Neuron (in vitro differentiated cells): ENCODE data around the gene TADA2B.

Experiments used
- H2AFZ ChIP-seq: one replicate; pipeline ENCODE4 v1.6.1; 2013; ENCODE audit warnings: low read depth, mild to moderate bottlenecking, inconsistent platforms, low read length, moderate library complexity
- H3K27me3 ChIP-seq: one replicate; pipeline ENCODE4 v1.6.1; 2013; ENCODE audit warnings: low read length; ENCODE audit not compliant: insufficient read depth
- H3K36me3 ChIP-seq: one replicate; pipeline ENCODE4 v1.6.1; 2013; ENCODE audit warnings: low read length; ENCODE audit not compliant: insufficient read depth
- H3K4me1 ChIP-seq: one replicate; pipeline ENCODE4 v1.6.1; 2013; ENCODE audit warnings: low read length; ENCODE audit not compliant: insufficient read depth
- H3K4me3 ChIP-seq: 2 replicates; pipeline ENCODE4 v1.5.1; 2013; ENCODE audit warnings: mild to moderate bottlenecking, low read length, moderate library complexity
- H3K9me3 ChIP-seq: one replicate; pipeline ENCODE4 v1.6.1; 2013; ENCODE audit warnings: low read length

Gene TADA2B

DNA sequence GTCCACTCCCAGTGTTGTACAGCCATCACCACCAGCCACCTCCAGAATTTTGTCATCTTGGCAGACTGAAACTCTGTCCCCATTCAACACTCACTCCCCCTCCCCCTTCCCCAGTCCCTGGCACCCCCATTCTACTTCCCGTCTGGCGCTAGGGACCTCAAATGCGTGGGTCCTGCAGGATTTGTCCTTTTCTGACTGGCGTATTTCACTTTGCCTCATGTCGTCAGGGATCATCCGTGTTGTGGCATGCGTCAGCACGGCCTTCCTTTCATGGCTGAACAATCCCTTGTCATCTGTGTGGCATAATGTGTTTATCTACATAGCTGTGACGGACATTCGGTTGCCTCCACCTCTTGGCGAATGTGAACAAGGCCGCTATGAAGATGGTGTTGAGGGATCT, 5.5 kb downstream of the TADA2B start:
- no peaks in the 10 kb centered on the region for H3K27me3 ChIP-seq
- H3K36me3 ChIP-seq: peaks cover 12% of the 10 kb centered on the region
- H3K4me3 ChIP-seq: no peak overlapping the region
- peaks cover 7% of the 10 kb centered on the region for H3K9me3 ChIP-seq
- H2AFZ ChIP-seq: no peak overlapping the region
- H3K4me1 ChIP-seq: peaks cover 22% of the 10 kb centered on the region

DNA sequence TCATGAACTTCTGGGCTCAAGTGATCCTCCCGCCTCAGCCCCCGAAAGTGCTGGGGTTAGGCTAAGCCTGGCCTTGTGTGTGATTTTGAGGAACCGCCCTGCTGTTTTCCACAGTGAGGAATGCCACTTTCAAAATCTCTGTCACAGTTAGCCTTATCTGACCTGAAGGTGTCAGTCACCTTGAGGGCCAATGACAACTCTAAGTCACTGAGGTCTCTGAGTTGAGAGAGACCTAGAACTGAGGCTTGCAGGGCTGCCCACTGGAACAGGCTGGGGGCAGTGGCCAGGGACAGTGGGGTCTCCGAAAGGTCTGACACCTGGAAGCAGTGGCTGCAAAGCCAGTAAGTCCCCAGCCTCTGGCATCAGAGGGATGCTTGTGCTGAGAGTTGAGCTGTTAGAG, 6.1 kb downstream of the TADA2B start:
- Histone ChIP-seq H3K4me1 (peaks cover 17% of the 10 kb centered on the region), H2AFZ (no peak overlapping the region), H3K9me3 (peaks cover 12% of the 10 kb centered on the region), H3K36me3 (peaks cover 19% of the 10 kb centered on the region), H3K4me3 (no peak overlapping the region), H3K27me3 (no peaks in the 10 kb centered on the region)

DNA sequence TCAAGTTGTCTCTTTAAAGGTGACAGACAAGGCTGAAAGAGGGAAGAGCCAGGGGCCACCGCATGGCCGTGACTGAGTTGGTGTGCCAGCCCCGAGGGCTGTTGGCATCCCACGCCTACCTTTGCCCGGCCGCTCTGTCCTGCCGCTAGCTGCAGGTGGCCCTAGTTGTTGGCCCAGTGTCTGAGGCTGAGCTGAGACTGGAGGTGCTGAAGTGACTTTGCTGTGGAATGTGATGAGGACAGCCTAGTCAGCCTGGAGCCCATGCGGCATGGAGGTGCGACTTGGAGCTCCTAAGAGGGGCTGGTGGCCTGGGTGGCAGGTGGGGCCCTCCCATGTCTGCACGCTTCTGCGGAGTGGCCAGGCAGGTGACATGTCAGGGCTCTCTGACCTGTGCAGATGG, 6.6 kb downstream of the TADA2B start:
- peaks cover 13% of the 10 kb centered on the region for H3K4me1 ChIP-seq
- no peak overlapping the region for H2AFZ ChIP-seq
- no peaks in the 10 kb centered on the region for H3K27me3 ChIP-seq
- peaks cover 22% of the 10 kb centered on the region for H3K36me3 ChIP-seq
- peaks cover 15% of the 10 kb centered on the region for H3K9me3 ChIP-seq
- H3K4me3 ChIP-seq: no peak overlapping the region

DNA sequence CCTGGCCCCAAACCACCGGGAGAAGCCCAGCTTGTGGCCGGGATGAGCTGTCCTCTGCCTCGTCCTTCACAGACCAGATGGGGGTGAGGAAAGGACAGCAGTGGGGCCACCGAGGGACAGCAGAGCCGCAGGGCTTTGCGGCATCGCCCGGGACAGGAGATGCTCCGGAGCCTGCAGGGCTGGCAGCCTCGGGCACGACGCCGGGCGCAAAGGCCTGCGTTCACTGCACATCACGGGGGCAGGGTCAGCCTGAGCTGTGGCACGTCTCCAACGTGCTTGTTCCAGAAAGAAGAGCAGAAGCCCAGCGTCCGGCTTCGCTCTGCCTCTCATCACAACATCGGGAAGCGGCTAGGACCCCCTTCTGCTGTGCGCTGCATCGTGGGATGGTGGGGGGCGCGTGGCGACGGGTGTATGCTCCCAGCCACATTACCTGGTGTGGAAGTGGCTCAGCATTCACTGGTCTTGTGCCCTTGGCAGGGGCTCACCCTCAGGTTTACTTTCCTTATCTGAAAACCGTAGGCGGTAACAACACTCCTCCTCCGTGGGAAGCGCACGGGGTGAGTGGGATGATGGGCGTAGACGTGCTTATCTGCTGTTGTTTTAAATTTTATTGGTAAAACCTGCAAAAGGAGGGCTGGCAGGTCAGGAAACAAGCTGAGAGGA, 7.4 kb downstream of the TADA2B start:
- Histone ChIP-seq H3K4me1 (peaks cover 4% of the 10 kb centered on the region), H3K36me3 (peaks cover 27% of the 10 kb centered on the region), H3K4me3 (no peak overlapping the region), H2AFZ (no peak overlapping the region), H3K27me3 (no peaks in the 10 kb centered on the region), H3K9me3 (peaks cover 15% of the 10 kb centered on the region)

DNA sequence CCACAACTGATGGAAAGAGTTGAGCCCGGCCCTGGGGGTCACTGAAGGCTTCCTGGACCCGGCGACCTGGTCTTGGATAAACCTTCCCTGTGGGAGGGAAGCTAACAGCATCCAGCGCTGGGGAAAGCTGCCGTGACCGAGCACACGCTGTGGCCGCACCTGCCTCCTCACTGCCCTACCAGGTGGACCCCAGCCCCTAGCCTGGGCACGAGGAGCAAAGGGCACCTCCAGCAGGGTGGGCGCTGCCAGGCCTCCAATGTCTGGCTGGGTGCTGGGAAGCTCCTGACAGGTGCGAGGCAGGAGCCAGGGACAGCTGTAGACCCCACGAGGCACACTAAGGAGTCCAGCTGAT, 7.9 kb downstream of the TADA2B start:
- Histone ChIP-seq H3K36me3 (peaks cover 32% of the 10 kb centered on the region), H2AFZ (no peak overlapping the region), H3K4me3 (no peak overlapping the region), H3K27me3 (no peaks in the 10 kb centered on the region), H3K4me1 (no peaks in the 10 kb centered on the region), H3K9me3 (peaks cover 15% of the 10 kb centered on the region)

DNA sequence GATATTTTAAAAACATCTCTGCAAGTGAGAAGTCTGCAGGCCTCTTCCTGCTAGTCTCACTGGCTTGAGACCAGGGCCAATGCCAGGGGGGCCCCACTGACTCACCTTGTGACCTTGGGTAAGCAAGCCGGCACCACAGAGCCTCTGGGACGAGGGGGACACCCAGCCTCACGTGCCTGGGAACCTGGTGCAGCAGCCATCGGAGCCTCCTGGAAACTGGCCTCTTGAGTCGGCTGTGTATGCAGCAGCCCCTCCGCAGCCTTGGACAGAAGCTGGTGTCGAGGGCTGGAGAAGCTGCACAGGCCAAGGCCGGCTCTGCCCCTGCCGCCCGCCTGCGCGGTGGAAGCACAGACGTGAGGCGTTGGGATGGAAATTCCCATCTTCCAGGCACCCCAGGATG, 8.7 kb downstream of the TADA2B start:
- Histone ChIP-seq H2AFZ (no peak overlapping the region), H3K4me3 (no peak overlapping the region)

DNA sequence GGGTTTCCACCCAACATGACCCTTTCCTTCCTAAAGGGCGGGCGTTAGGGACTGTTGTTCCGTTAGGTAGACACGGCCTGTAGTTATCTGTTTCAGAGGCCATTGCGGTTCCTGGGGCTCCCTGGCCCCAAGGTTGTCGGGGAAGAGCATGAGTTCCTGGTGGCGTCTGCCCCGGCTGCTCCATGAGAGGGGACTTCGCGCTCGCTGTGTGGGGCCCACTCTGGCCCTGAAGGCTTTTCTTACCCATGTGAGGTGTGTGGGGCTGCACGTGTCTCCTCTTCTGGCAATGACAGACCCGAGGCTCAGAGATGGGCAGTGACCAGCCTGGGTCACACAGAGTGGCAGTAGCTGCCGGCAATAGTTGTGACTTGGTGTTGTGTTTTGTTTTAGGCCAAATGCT, 9.1 kb downstream of the TADA2B start:
- Histone ChIP-seq H3K36me3 (peaks cover 40% of the 10 kb centered on the region), H2AFZ (no peak overlapping the region), H3K4me3 (no peak overlapping the region), H3K4me1 (no peaks in the 10 kb centered on the region), H3K9me3 (peaks cover 14% of the 10 kb centered on the region), H3K27me3 (no peaks in the 10 kb centered on the region)

More for the DNA sequence above, 8.7 kb downstream of the TADA2B start:
- Histone ChIP-seq H3K36me3 (peaks cover 39% of the 10 kb centered on the region), H3K27me3 (no peaks in the 10 kb centered on the region), H3K4me1 (no peaks in the 10 kb centered on the region), H3K9me3 (peaks cover 15% of the 10 kb centered on the region)

DNA sequence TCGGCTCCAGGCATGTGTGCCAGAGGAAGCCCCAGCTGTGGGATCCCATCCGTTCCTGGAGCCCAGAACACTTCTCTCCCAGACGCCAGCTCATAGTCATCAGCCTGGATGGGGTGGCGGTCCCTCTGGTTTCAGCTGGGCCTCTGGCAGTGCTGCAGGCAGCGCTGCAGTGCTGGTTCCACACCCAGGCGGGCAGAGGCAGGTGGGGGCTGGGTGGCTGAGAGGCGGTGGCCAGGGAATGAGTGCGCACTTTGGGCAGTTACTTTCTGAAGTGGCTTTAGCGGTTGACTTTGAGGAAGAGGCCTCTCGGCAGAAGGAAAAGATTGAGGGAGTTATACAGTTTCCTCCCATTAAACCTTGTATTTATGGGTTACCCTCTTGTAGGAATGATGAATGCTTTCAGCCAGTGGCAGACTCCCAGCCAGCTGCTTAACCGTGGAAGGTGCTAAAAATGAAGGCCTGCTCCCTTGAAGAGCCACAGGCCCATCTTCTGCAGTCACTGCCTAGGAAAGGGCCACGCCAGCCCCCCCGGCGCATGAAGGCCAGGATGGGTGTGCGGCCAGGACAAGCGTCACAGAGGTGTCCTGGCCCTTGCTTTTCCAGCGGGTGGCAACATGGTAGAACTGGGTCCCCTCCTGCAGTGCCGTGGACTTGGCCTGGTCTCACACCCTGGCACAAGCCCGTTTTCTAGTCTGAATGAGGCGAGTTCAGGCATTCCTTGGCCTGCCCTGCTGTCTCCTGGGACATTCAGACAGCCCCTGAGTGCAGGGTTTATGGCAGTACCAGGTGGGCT, 9.9 kb downstream of the TADA2B start:
- Histone ChIP-seq H3K27me3 (no peaks in the 10 kb centered on the region), H3K4me1 (no peaks in the 10 kb centered on the region), H3K36me3 (peaks cover 40% of the 10 kb centered on the region), H3K4me3 (no peak overlapping the region), H3K9me3 (peaks cover 9% of the 10 kb centered on the region), H2AFZ (no peak overlapping the region)

DNA sequence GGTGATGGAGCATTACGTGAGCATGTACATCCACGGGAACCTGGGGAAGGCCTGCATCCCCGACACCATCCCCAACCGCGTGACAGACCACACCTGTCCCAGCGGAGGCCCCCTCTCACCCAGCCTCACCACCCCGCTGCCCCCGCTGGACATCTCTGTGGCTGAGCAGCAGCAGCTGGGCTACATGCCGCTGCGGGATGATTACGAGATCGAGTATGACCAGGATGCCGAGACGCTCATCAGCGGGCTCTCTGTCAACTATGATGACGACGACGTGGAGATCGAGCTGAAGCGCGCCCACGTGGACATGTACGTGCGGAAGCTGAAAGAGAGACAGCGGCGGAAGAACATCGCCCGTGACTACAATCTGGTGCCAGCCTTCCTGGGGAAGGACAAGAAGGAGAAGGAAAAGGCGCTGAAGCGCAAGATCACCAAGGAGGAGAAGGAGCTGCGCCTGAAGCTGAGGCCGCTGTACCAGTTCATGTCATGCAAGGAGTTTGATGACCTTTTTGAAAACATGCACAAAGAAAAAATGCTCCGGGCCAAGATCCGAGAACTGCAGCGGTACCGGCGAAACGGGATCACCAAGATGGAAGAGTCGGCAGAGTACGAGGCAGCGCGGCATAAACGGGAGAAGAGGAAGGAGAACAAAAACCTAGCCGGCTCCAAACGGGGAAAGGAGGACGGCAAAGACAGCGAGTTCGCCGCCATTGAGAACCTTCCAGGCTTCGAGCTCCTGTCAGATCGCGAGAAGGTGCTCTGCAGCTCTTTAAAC, 11.1 kb downstream of the TADA2B start:
- no peaks in the 10 kb centered on the region for H3K27me3 ChIP-seq
- no peak overlapping the region for H2AFZ ChIP-seq
- peaks cover 44% of the 10 kb centered on the region for H3K36me3 ChIP-seq
- H3K4me3 ChIP-seq: no peak overlapping the region
- peaks cover 9% of the 10 kb centered on the region for H3K9me3 ChIP-seq
- peaks cover 4% of the 10 kb centered on the region for H3K4me1 ChIP-seq

DNA sequence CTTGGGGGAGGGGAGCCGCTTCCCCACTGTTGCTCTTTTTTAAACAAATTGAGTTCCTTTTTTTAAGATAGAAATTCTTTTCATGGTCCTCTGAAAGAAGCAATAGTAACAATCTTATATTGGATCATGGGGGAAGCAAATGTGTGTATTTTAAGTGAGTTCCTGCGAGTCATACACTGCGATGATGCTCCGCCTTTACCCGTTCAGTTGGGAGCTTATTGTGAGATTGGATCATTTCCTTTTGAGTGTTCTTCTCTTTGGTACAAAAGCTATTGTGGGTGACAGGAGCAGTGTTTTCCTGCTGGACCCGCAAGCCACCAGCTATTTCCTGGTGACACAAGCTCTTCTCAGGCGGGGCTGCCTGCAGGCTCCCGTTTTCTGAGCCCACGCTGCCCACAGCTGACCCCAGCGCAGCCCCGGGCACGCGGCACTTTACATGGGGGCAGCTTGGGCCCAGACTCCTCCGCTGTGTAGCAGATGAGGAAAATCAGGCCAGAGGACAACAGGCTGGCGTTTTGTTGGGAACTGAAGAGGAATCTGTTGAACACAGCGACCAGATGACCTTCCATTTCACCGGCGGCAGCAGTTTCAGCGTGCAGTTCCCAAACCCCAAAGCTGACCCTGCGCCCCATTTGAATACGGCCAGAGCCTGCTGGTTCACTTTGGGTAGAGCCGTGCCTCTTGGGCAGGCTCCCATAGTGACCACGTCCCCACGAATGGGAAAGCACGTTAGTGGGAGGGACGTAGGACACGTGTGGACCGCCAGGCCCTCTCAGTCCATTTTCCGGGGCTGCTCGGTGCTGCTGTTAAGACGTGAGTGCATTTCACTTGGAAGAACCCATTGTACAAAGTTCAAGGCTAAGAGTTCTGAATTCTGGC, 12.2 kb downstream of the TADA2B start:
- peaks cover 15% of the 10 kb centered on the region for H3K4me1 ChIP-seq
- no peak overlapping the region for H3K4me3 ChIP-seq
- no peak overlapping the region for H2AFZ ChIP-seq
- no peaks in the 10 kb centered on the region for H3K27me3 ChIP-seq
- H3K9me3 ChIP-seq: peaks cover 9% of the 10 kb centered on the region
- H3K36me3 ChIP-seq: peaks cover 45% of the 10 kb centered on the region

DNA sequence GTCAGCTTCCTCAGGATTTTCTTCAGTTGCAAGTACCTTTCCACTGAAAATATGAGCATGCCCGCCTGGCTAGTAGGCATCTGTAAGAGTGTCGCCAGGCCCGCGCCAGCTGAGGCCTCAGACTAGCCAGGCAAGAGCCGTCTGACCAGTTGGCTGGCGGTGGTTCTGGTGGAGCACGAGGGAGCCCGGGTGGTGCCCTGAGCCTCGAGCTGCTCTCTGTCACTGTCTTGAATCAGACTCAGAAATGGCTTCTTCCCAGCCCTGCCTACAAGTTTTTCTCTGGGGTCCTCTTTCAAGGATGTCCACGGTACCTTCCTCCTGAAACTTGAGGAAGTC, 12.8 kb downstream of the TADA2B start:
- Histone ChIP-seq H3K27me3 (no peaks in the 10 kb centered on the region), H3K36me3 (peaks cover 51% of the 10 kb centered on the region), H3K9me3 (peaks cover 9% of the 10 kb centered on the region), H3K4me3 (no peak overlapping the region), H2AFZ (no peak overlapping the region), H3K4me1 (peaks cover 20% of the 10 kb centered on the region)

DNA sequence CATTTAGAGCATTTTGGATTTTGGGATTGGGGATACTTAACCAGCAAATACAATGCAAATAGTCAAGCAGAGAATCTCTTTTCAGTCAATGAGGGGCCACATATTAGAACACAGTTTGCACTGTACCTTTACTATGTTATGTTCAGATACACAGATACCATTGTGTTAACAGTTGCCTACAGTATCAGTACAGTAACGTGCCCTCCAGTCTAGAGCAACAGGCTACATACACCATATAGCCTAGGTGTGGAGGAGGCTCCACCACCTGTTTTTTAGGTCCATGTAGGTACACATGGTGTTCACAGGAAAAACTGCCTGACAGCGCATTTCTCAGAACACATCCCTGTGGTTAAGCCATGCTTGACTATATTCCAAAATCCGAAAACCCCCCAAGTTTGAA, 15.6 kb downstream of the TADA2B start:
- H3K36me3 ChIP-seq: peaks cover 62% of the 10 kb centered on the region
- H3K4me3 ChIP-seq: no peak overlapping the region
- H3K4me1 ChIP-seq: peaks cover 20% of the 10 kb centered on the region
- peaks cover 8% of the 10 kb centered on the region for H3K9me3 ChIP-seq
- no peak overlapping the region for H2AFZ ChIP-seq
- H3K27me3 ChIP-seq: no peaks in the 10 kb centered on the region
